GM12892 (cell line): Measurements from ENCODE around the gene SH2D3A.

Source experiments
- POLR2A ChIP-seq: IDR thresholded peaks from 2 replicates; pipeline ENCODE4 v1.6.1; 2011; ENCODE audit warnings: low read depth, low read length, control low read depth
- POLR2AphosphoS5 ChIP-seq: IDR thresholded peaks from 2 replicates; pipeline ENCODE4 v1.6.1; 2011; ENCODE audit warnings: low read depth, low read length, control low read depth

DNA sequence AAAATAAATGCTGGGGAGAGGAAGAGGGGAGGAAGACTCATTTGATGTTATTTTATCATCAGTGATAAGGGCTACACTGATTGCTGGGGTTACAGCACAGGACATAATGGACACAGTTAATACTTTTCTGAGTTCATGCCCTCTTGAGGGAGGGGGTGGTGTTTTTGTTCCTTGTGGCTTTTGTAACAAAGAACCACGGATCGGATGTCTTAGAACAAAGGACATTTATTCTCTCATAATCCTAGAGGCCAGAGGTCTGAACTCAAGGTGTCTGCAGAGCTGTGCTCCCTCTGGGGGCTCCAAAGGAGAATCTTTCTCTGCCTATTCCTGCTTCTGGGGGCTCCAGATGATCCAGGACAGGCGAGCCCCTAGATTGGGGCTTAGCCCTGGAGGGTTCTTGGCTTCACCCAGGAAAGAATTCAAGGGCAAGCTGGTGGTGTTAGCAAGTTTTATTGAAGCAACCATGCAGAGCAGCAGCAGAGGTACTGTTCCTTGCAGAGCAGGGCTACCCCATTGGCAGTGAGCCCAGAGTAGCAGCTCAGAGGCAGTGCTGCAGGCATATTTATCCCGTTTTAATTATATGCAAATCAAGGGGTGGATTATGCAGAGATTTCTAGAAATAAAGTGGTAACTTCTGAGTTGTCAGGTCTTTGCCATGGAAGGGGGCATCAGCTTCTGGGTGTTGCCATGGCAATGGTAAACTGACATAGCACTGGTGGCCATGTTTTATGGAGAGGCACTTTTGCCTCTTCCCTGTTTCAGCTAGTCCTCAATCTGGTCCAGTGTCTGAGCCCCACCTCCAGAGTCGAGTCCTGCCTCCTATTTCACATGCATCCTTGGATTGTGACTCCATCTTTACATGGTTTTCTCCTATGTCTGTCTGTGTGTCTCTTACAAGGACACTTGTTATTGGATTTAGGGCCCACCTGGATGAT, 23.2 kb upstream of the SH2D3A start:
- TF ChIP-seq POLR2A (no peak), POLR2AphosphoS5 (no peak)
